Prostate gland (tissue), 2 donors: ENCODE results near the gene IGLL5.

Experiments used
- POLR2AphosphoS5 ChIP-seq: sonication (generic); formaldehyde crosslinking; IDR thresholded peaks from one replicate; pipeline ENCODE4 v1.6.1; 2017; ENCODE audit warnings: antibody characterized with exemption
- TF ChIP-seq, protein P1 (sequence below), 4 experiments: fragments of 200-600 bp in 2 of 4; fragments of 450-650 bp in 2 of 4; sonication (generic) in 2 of 4; IDR thresholded peaks; 1 replicate in 3 of 4; 2 replicates in 1 of 4; pipeline ENCODE4 v1.5.1; 2016 to 2019; ENCODE audit warnings: antibody characterized with exemption in 4 of 4, mild to moderate bottlenecking in 2 of 4, moderate library complexity in 2 of 4

DNA sequence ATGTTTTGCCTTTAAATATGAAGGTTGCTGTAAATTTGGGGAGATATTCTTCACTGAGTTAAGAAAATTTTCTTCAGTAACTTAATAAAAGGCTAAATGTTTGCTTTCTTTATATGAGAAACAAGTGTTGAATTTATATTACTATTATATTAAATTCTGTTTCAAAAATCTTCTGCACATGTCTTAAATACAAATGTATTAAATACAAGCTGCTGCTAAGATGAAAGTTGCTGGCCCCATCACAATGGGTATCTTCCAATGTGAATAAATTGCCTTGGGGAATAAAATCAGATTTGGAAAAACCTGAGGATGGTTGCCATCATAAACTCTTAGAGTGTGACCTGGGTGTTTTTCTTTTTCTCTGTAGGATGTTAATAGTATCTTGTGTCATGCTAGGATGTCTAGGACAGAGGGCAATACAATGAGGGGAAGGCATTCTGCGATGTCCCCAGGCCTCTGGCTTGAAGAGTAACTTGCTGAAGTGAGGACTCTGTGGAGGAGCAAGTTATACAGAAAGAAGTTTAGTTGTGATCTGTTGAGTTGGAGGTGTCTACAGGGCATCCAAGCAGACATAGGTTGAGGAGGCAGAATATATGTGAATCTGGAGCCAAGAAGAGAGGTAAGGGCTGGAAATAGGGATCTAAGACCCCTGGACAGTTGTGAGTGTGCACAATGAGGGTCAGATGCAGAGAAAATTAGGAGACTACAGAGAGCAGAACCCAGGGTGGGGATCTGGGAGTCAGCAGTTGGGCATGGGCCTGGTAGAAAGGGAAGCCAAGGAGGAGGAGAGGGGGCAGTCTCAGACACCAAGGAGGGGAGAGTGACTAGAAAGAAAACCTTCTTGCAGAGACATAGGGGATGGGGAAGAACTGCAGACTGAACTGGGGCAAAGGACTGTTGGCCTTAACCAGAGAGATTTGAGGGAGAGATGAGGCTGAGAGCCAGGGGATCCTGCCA lies 4.8 kb downstream of the IGLL5 start:
- TF ChIP-seq, protein P1, sequence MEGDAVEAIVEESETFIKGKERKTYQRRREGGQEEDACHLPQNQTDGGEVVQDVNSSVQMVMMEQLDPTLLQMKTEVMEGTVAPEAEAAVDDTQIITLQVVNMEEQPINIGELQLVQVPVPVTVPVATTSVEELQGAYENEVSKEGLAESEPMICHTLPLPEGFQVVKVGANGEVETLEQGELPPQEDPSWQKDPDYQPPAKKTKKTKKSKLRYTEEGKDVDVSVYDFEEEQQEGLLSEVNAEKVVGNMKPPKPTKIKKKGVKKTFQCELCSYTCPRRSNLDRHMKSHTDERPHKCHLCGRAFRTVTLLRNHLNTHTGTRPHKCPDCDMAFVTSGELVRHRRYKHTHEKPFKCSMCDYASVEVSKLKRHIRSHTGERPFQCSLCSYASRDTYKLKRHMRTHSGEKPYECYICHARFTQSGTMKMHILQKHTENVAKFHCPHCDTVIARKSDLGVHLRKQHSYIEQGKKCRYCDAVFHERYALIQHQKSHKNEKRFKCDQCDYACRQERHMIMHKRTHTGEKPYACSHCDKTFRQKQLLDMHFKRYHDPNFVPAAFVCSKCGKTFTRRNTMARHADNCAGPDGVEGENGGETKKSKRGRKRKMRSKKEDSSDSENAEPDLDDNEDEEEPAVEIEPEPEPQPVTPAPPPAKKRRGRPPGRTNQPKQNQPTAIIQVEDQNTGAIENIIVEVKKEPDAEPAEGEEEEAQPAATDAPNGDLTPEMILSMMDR (IDR thresholded peaks at IDR 0.05) = no peak
- no peak for TF ChIP-seq POLR2AphosphoS5
